Anterior cingulate cortex (tissue), 58 donors: ENCODE results near the gene GPR132.

ENCODE experiments used
- DNase-seq, 58 donors: peaks; one replicate each; lab custom pipeline; 2025; lab: John Stamatoyannopoulos, UW

Gene GPR132

GRCh38 chr14:105026802-105027563 is 38.2 kb downstream of the GPR132 start:
- no peak for DNase-seq

- DNase-seq, result no peak
Observed at GRCh38 chr14:105026033-105026785, 39.0 kb downstream of the GPR132 start.

- DNase-seq, result no peak
Observed at GRCh38 chr14:105025429-105025828, 39.8 kb downstream of the GPR132 start.

- DNase-seq, result no peak
Observed at GRCh38 chr14:105023791-105024480, 41.3 kb downstream of the GPR132 start.

GRCh38 chr14:105023144-105023543 is 42.1 kb downstream of the GPR132 start:
- no peak for DNase-seq

- DNase-seq, result no peak
Observed at GRCh38 chr14:105022276-105022670, 43.0 kb downstream of the GPR132 start.

GRCh38 chr14:105021656-105022275 is 43.5 kb downstream of the GPR132 start:
- DNase-seq, result peak in 6 of 58 donors; percentile 9 to 63 (median 40)

- DNase-seq, result peak; percentile 73 to 99 (median 95)
Observed at GRCh38 chr14:105020815-105021655, 44.2 kb downstream of the GPR132 start, which contains the start of gene CDCA4. Gene CDCA4, minus strand, starts transcription at chr14:105021083. Its CDS starts 9,154 bp downstream, at chr14:105011929.

GRCh38 chr14:105019861-105020814 is 45.1 kb downstream of the GPR132 start:
- DNase-seq, result peak in 1 of 58 donors; percentile 30

GRCh38 chr14:105018414-105018813 is 46.8 kb downstream of the GPR132 start:
- no peak for DNase-seq

- no peak for DNase-seq
Observed at GRCh38 chr14:105015905-105016304, 49.3 kb downstream of the GPR132 start.

- DNase-seq, result no peak
Observed at GRCh38 chr14:105015242-105015641, 50.0 kb downstream of the GPR132 start.

- DNase-seq, result no peak
Observed at GRCh38 chr14:105014631-105015030, 50.6 kb downstream of the GPR132 start.

GRCh38 chr14:105014032-105014431 is 51.2 kb downstream of the GPR132 start:
- no peak for DNase-seq

- peak in 6 of 58 donors; percentile 2 to 27 (median 14) for DNase-seq
Observed at GRCh38 chr14:105013150-105013785, 52.0 kb downstream of the GPR132 start.

- peak in 2 of 58 donors; percentile 5 to 16 for DNase-seq
Observed at GRCh38 chr14:105012171-105012985, 52.9 kb downstream of the GPR132 start.
